Measurements from ENCODE around the gene EIF6. TPM values are rescaled to one million over a fixed set of nuclear protein-coding genes. Genes with fewer than 3 reads are reported as not detected.
A peak's percentile ranks its signal among the peaks of the same experiment; 100 is the strongest.

Gene EIF6
- total RNA-seq, 1 donor from 2014 or later = 232 TPM

- no peaks in the 10 kb centered on the region for H3K27me3 Mint-ChIP-seq (ENCODE audit: insufficient read depth)
- H3K4me1 Mint-ChIP-seq (ENCODE audit: low read depth) = peaks cover 18% of the 10 kb centered on the region
- H3K9me3 Mint-ChIP-seq = no peaks in the 10 kb centered on the region
- peak within 1 kb of the TSS; percentile 99 for H3K27ac Mint-ChIP-seq
- H3K4me3 Mint-ChIP-seq = peak within 1 kb of the TSS; percentile 98
- peaks cover 31% of the 10 kb centered on the region for H3K36me3 Mint-ChIP-seq (ENCODE audit: low read depth)
- intact Hi-C loops (cut with micrococcal nuclease) = loop anchor here (1.0 to 10.0 kb wide), 7 partner anchors 25 to 573 kb away; partner anchors contain the start of genes EDEM2, GGT7, GSS and MYH7B
- DNase-seq (ENCODE audit: low spot score) = peak; percentile 88
Observed at GRCh38 chr20:35277531-35278395, 6.8 kb downstream of the EIF6 start, which contains the start of gene MMP24OS. Gene MMP24OS, minus strand, starts transcription at chr20:35278122. Its CDS starts 193 bp downstream, at chr20:35277929.

DNA sequence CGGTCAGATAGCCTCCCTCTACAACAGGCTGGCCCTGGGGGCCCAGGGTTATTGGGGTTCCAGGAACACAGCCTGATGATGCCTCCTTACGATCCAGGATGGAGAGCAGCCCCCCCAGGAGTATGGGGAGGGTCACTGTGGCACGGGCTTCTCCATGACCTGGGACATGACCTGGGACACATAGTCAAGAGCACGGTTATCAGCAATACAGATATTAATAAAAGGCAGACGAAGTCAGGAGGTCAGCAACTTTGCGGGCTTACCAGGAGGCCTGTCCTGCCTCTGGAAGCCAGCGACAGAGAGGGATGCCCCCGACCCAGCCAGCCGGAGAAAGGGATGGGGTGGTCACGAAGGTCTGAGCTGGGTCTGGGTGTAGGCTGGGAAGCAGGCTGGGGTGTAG lies 7.4 kb downstream of the EIF6 start:
- H3K9me3 Mint-ChIP-seq = no peaks in the 10 kb centered on the region
- peak overlapping the region; percentile 99 for H3K27ac Mint-ChIP-seq
- no peak for DNase-seq (ENCODE audit: low spot score)
- H3K36me3 Mint-ChIP-seq (ENCODE audit: low read depth) = peaks cover 27% of the 10 kb centered on the region
- intact Hi-C loops (cut with micrococcal nuclease) = loop anchor here (1.0 to 10.0 kb wide), 7 partner anchors 25 to 572 kb away; partner anchors contain the start of genes EDEM2, GGT7, GSS and MYH7B
- peak overlapping the region; percentile 98 for H3K4me3 Mint-ChIP-seq
- H3K4me1 Mint-ChIP-seq (ENCODE audit: low read depth) = peaks cover 15% of the 10 kb centered on the region
- H3K27me3 Mint-ChIP-seq (ENCODE audit: insufficient read depth) = no peaks in the 10 kb centered on the region

- DNase-seq (ENCODE audit: low spot score) = no peak
- Mint-ChIP-seq H3K9me3 (no peaks in the 10 kb centered on the region), H3K4me3 (peak overlapping the region; percentile 98), H3K27me3 (ENCODE audit: insufficient read depth) (no peaks in the 10 kb centered on the region), H3K36me3 (ENCODE audit: low read depth) (peaks cover 26% of the 10 kb centered on the region), H3K27ac (peak overlapping the region; percentile 99), H3K4me1 (ENCODE audit: low read depth) (peaks cover 14% of the 10 kb centered on the region)
- intact Hi-C loops (cut with micrococcal nuclease) = loop anchor here (2.0 to 10.0 kb wide), 6 partner anchors 68 to 572 kb away; partner anchors contain the start of genes EDEM2, GGT7, GSS and MYH7B
Observed at GRCh38 chr20:35276408-35276807, 8.2 kb downstream of the EIF6 start.

GRCh38 chr20:35275741-35276251 lies 8.8 kb downstream of the EIF6 start:
- Mint-ChIP-seq H3K4me1 (ENCODE audit: low read depth) (peaks cover 14% of the 10 kb centered on the region), H3K27me3 (ENCODE audit: insufficient read depth) (no peaks in the 10 kb centered on the region), H3K27ac (peak overlapping the region; percentile 48), H3K4me3 (peak overlapping the region; percentile 98), H3K9me3 (no peaks in the 10 kb centered on the region), H3K36me3 (ENCODE audit: low read depth) (peaks cover 30% of the 10 kb centered on the region)
- no peak for DNase-seq (ENCODE audit: low spot score)
- intact Hi-C loops (cut with micrococcal nuclease) = loop anchor here (2.0 to 10.0 kb wide), 6 partner anchors 67 to 571 kb away; partner anchors contain the start of genes EDEM2, GGT7, GSS and MYH7B

DNA sequence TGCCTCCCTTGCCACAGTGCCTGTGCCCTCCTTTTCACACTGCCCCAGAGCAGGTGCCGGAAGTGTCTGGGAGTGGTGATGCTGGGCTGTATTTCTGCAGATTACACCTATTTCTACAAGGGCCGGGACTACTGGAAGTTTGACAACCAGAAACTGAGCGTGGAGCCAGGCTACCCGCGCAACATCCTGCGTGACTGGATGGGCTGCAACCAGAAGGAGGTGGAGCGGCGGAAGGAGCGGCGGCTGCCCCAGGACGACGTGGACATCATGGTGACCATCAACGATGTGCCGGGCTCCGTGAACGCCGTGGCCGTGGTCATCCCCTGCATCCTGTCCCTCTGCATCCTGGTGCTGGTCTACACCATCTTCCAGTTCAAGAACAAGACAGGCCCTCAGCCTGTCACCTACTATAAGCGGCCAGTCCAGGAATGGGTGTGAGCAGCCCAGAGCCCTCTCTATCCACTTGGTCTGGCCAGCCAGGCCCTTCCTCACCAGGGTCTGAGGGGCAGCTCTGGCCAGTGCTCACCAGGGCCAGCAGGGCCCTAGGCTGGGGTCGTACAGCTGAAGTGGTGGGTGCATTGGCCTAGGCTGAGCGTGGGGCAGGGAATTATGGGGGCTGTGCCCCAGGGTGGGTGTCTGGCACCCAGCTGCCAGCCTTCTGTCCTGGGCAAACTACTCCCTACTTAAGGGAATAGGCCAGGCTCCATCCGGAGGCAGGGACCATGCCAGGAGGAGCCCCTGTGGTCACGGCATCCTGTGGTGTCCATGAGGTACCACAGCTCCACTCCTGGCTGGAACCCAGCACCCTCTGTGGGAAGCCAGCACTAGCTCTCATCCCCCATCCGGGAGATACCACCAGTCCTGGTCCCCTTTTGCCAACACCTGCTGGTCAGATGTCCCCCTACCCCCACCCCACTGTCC lies 10.1 kb downstream of the EIF6 start:
- peaks cover 25% of the 10 kb centered on the region for H3K36me3 Mint-ChIP-seq (ENCODE audit: low read depth)
- intact Hi-C loops (cut with micrococcal nuclease) = loop anchor here (5.0 to 10.0 kb wide), 3 partner anchors 320 to 570 kb away; partner anchors contain the start of genes GGT7, GSS, MYH7B and TP53INP2

GRCh38 chr20:35273449-35274171 lies 11.0 kb downstream of the EIF6 start:
- Mint-ChIP-seq H3K9me3 (no peaks in the 10 kb centered on the region), H3K27me3 (ENCODE audit: insufficient read depth) (no peaks in the 10 kb centered on the region), H3K4me1 (ENCODE audit: low read depth) (peaks cover 11% of the 10 kb centered on the region), H3K27ac (no peak overlapping the region), H3K4me3 (no peak overlapping the region), H3K36me3 (ENCODE audit: low read depth) (peaks cover 20% of the 10 kb centered on the region)
- intact Hi-C loops (cut with micrococcal nuclease) = loop anchor here (10.0 kb wide), 2 partner anchors 319 to 569 kb away; partner anchors contain the start of genes GSS, MYH7B and TP53INP2
- DNase-seq (ENCODE audit: low spot score) = no peak

More for the DNA sequence above, 10.1 kb downstream of the EIF6 start:
- H3K9me3 Mint-ChIP-seq = no peaks in the 10 kb centered on the region
- no peaks in the 10 kb centered on the region for H3K27me3 Mint-ChIP-seq (ENCODE audit: insufficient read depth)
- no peak for DNase-seq (ENCODE audit: low spot score)
- H3K4me1 Mint-ChIP-seq (ENCODE audit: low read depth) = peaks cover 14% of the 10 kb centered on the region
- H3K27ac Mint-ChIP-seq = no peak overlapping the region
- H3K4me3 Mint-ChIP-seq = no peak overlapping the region

- no peak for DNase-seq (ENCODE audit: low spot score)
- Mint-ChIP-seq H3K9me3 (no peaks in the 10 kb centered on the region), H3K27ac (no peak overlapping the region), H3K27me3 (ENCODE audit: insufficient read depth) (no peaks in the 10 kb centered on the region), H3K4me1 (ENCODE audit: low read depth) (peaks cover under 1% of the 10 kb centered on the region), H3K4me3 (no peak overlapping the region), H3K36me3 (ENCODE audit: low read depth) (peaks cover 16% of the 10 kb centered on the region)
- intact Hi-C loops (cut with micrococcal nuclease) = loop anchor here (10.0 kb wide), 2 partner anchors 317 to 567 kb away; partner anchors contain the start of genes GSS, MYH7B and TP53INP2
Observed at GRCh38 chr20:35271904-35272303, 12.7 kb downstream of the EIF6 start.

DNA sequence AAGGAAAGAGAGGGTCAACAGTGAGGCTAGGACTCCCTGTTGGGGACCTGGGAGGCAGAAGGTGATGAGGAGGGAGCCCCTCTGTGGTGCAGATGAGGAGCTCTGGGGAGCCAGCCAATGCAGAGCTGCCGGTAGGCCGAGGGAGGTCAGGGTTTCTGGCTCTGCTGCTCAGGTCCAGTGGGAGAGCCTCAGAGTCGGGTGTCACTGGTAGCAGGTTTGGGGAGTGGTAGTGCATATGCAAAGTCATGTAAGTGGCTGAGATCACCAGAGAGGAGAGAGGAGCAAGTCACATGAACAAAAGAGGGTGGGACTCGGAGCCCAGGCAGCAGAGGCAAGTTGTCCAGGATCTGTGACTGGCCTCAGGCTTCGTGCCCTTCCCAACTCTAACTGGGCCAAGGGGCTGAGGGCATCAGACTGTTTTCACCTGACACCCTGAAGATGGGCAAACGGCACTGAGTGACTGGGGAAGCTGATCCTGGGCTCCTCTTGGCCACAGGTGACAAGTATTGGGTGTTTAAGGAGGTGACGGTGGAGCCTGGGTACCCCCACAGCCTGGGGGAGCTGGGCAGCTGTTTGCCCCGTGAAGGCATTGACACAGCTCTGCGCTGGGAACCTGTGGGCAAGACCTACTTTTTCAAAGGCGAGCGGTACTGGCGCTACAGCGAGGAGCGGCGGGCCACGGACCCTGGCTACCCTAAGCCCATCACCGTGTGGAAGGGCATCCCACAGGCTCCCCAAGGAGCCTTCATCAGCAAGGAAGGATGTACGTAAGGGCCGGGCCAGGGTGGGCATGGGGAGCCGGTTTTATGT lies 13.3 kb downstream of the EIF6 start:
- H3K4me1 Mint-ChIP-seq (ENCODE audit: low read depth) = no peaks in the 10 kb centered on the region
- no peaks in the 10 kb centered on the region for H3K9me3 Mint-ChIP-seq
- DNase-seq (ENCODE audit: low spot score) = no peak
- no peak overlapping the region for H3K4me3 Mint-ChIP-seq
- peaks cover 18% of the 10 kb centered on the region for H3K36me3 Mint-ChIP-seq (ENCODE audit: low read depth)
- no peaks in the 10 kb centered on the region for H3K27me3 Mint-ChIP-seq (ENCODE audit: insufficient read depth)
- intact Hi-C loops (cut with micrococcal nuclease) = loop anchor here (10.0 kb wide), 2 partner anchors 316 to 566 kb away; partner anchors contain the start of genes GSS, MYH7B and TP53INP2
- H3K27ac Mint-ChIP-seq = no peak overlapping the region

GRCh38 chr20:35270021-35270902 lies 14.3 kb downstream of the EIF6 start:
- H3K9me3 Mint-ChIP-seq = no peaks in the 10 kb centered on the region
- H3K4me3 Mint-ChIP-seq = no peak overlapping the region
- H3K27me3 Mint-ChIP-seq (ENCODE audit: insufficient read depth) = no peaks in the 10 kb centered on the region
- H3K27ac Mint-ChIP-seq = no peak overlapping the region
- DNase-seq (ENCODE audit: low spot score) = no peak
- intact Hi-C loops (cut with micrococcal nuclease) = loop anchor here (10.0 kb wide), 2 partner anchors 315 to 565 kb away; partner anchors contain the start of genes GSS, MYH7B and TP53INP2
- H3K4me1 Mint-ChIP-seq (ENCODE audit: low read depth) = no peaks in the 10 kb centered on the region
- H3K36me3 Mint-ChIP-seq (ENCODE audit: low read depth) = peaks cover 15% of the 10 kb centered on the region

DNA sequence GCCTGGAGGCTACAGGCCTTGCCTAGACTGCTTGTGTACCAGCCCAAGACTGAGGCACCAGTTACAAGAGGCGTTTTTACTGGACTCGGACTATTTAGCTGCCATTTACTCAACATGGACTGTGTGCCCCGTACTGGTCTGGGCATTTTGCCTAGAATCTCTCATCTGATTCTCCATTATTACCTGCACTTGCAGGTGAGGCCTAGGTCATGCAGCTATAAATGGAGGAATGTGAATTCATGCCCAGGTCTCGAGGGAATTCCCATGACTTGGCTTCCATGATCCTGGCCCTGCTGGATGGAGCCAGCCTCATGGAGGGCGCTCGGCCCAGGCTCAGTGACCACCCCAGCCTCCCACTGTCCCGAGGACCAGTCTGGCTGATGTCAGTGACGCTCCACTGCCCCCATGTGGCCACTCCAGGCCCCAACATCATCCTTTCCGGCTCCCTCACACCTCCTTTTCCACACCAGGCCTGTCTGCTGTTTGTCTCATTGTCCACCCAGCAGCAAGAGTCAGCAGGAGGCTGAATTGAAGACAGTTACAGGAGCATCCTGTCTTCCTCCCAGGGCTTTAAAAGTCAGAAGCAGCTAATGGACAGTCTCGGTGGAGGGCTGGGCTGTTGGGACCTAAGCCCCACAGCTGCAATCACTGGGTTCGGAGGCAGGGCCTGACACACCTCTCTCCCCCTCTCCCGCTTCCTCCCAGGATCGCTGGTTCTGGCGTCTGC lies 15.4 kb downstream of the EIF6 start:
- Mint-ChIP-seq H3K27ac (no peak overlapping the region), H3K4me1 (ENCODE audit: low read depth) (no peaks in the 10 kb centered on the region), H3K4me3 (no peak overlapping the region), H3K36me3 (ENCODE audit: low read depth) (peaks cover 18% of the 10 kb centered on the region), H3K27me3 (ENCODE audit: insufficient read depth) (no peaks in the 10 kb centered on the region), H3K9me3 (no peaks in the 10 kb centered on the region)
- DNase-seq (ENCODE audit: low spot score) = peak; percentile 36
- intact Hi-C loops (cut with micrococcal nuclease) = loop anchor here (1.0 to 2.0 kb wide), 4 partner anchors 61 to 434 kb away; partner anchors contain the start of gene EDEM2
